Gastrocnemius medialis (tissue), 4 donors: ENCODE data around the gene TMEM132C. TPM values are rescaled to one million over a fixed set of nuclear protein-coding genes. Genes with fewer than 3 reads are reported as not detected.

Source experiments
- ATAC-seq, 2 donors: fragments of 150-250 bp; one replicate each; pipeline ENCODE4 v1.9.1; 2016
- DNase-seq, 2 donors: peaks; one replicate each; pipeline ENCODE4 v3.0.0-alpha.2; 2019
- H3K27ac ChIP-seq, 4 donors: fragments of 200-600 bp; sonication (generic); 1 replicate in 1 of 4; 2 replicates in 3 of 4; pipeline ENCODE4 v1.5.1; 2016 to 2018; ENCODE audit warnings: mild to moderate bottlenecking in 2 of 4, moderate library complexity in 1 of 4
- H3K27me3 ChIP-seq, 3 donors: fragments of 200-600 bp; sonication (generic) in 2 of 3; 1 replicate in 1 of 3; 2 replicates in 2 of 3; pipeline versions ENCODE4 v1.5.1 to v1.6.0; 2016 to 2019; ENCODE audit warnings: mild to moderate bottlenecking in 1 of 3, moderate library complexity in 1 of 3
- H3K36me3 ChIP-seq, 2 donors: fragments of 200-600 bp; sonication (generic) in 1 of 2; one replicate each; pipeline ENCODE4 v1.5.1; 2017 to 2018
- H3K4me1 ChIP-seq, 2 donors: fragments of 200-600 bp; sonication (generic) in 1 of 2; one replicate each; pipeline ENCODE4 v1.5.1; 2016 to 2017; ENCODE audit warnings: mild to moderate bottlenecking in 2 of 2
- H3K4me3 ChIP-seq, 4 donors: fragments of 200-600 bp; sonication (generic) in 3 of 4; 1 replicate in 1 of 4; 2 replicates in 3 of 4; pipeline ENCODE4 v1.5.1; 2016 to 2019; ENCODE audit warnings: mild to moderate bottlenecking in 2 of 4
- H3K9me3 ChIP-seq, 3 donors: fragments of 200-600 bp; sonication (generic) in 2 of 3; 1 replicate in 1 of 3; 2 replicates in 2 of 3; pipeline ENCODE4 v1.5.1; 2016 to 2019
- CTCF ChIP-seq, 5 experiments: fragments of 450-650 bp in 3 of 5; fragments of 200-600 bp in 2 of 5; sonication (generic) in 2 of 5; IDR thresholded peaks in 4 of 5; conservative IDR thresholded peaks in 1 of 5; 1 replicate in 4 of 5; 2 replicates in 1 of 5; pipeline ENCODE4 v1.5.1; 2016 to 2019; ENCODE audit warnings: antibody characterized with exemption in 5 of 5, mild to moderate bottlenecking in 3 of 5, moderate library complexity in 3 of 5
- POLR2A ChIP-seq, 2 donors: fragments of 450-650 bp; IDR thresholded peaks; one replicate each; pipeline ENCODE4 v1.6.1; 2017; ENCODE audit warnings: antibody characterized with exemption in 2 of 2, mild to moderate bottlenecking in 2 of 2, moderate library complexity in 2 of 2
- in situ Hi-C, 4 donors: fragments of 200-750 bp; cut with MboI; loops; one replicate each; pipeline versions ENCODE4 v1.15.0 to v1.8.0; 2017; ENCODE audit warnings: low sequenced_read_pairs in 4 of 4
- intact Hi-C: fragments of 100-400 bp; cut with DNase I; formaldehyde crosslinking; loops from one replicate; pipeline ENCODE4 v1.15.1; 2023; ENCODE audit warnings: low total_unique reads
- total RNA-seq, 4 donors: library from RNA; depleted of rRNA; stranded (reverse); fragments of >200 nt; gene quantifications; one replicate each; pipeline versions ENCODE4 v1.1.0 to v1.2.3, GENCODE V29; 2016

TMEM132C gene
- total RNA-seq, 4 donors from 2014 or later = 0.24 to 0.82 (median 0.68) TPM

- H3K27me3 ChIP-seq = no peaks in the 10 kb centered on the region
- DNase-seq = no peak
- no peak for ATAC-seq
- H3K9me3 ChIP-seq = no peaks in the 10 kb centered on the region
- H3K4me1 ChIP-seq = no peaks in the 10 kb centered on the region
- in situ Hi-C loops = no loop called here
- no peaks in the 10 kb centered on the region for H3K36me3 ChIP-seq
- intact Hi-C loops = no loop called here
- no peak overlapping the region for H3K4me3 ChIP-seq
- no peak overlapping the region for H3K27ac ChIP-seq
- TF ChIP-seq CTCF (IDR thresholded peaks at IDR 0.05 in 4 of 5, conservative IDR thresholded peaks at IDR 0.05 in 1 of 5) (no peak), POLR2A (IDR thresholded peaks at IDR 0.05) (no peak)
Observed at GRCh38 chr12:128707488-128707887, 440.5 kb downstream of the TMEM132C start.

DNA sequence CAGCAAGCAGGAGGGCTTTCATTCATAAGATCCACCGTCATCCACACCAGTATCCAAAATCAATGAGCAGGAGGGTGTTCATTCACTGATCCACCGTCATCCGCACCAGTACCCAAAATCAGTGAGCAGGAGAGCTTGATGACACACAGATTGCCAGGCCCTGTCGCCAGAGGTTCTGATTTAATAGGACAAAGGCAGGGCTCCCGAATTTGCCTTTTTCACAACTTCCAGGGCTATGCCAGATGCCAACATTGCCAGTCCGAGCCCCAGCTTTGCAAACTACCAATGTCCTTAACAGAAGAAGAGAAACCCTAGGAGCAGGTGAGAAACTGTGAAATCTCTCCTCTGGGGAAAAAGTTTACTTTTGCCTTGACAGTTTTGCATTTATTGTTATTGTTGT is 441.8 kb downstream of the TMEM132C start:
- no peak for TF ChIP-seq CTCF (IDR thresholded peaks at IDR 0.05 in 4 of 5, conservative IDR thresholded peaks at IDR 0.05 in 1 of 5)
- TF ChIP-seq POLR2A (IDR thresholded peaks at IDR 0.05) = no peak
- H3K27ac ChIP-seq = no peak overlapping the region
- H3K27me3 ChIP-seq = no peaks in the 10 kb centered on the region
- intact Hi-C loops = no loop called here
- H3K36me3 ChIP-seq = no peaks in the 10 kb centered on the region
- ATAC-seq (no peak), DNase-seq (no peak)
- no peaks in the 10 kb centered on the region for H3K9me3 ChIP-seq
- in situ Hi-C loops = no loop called here
- no peaks in the 10 kb centered on the region for H3K4me1 ChIP-seq
- H3K4me3 ChIP-seq = no peak overlapping the region

DNA sequence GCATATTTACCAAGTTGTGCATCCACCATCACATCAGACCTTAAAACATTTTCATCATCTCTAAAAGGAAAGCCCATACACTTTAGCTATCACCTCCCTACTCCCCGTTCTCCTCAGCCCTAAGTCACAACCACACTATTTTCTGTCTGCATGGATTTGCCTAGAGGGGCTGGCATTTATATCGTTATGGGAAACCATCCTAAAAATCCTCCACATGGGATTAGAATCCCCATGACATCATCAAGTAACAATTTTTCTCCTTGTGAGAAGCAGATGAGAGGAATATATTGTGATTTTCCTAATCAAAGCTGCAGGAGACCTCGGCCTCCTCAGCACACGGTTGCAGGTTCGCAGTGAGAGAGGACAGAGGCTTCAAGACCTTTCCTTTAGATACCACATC is 442.7 kb downstream of the TMEM132C start:
- H3K9me3 ChIP-seq = no peaks in the 10 kb centered on the region
- H3K36me3 ChIP-seq = no peaks in the 10 kb centered on the region
- DNase-seq (no peak), ATAC-seq (no peak)
- in situ Hi-C loops = no loop called here
- no peaks in the 10 kb centered on the region for H3K4me1 ChIP-seq
- no peak overlapping the region for H3K4me3 ChIP-seq
- no peak for TF ChIP-seq POLR2A (IDR thresholded peaks at IDR 0.05)
- no peak for TF ChIP-seq CTCF (IDR thresholded peaks at IDR 0.05 in 4 of 5, conservative IDR thresholded peaks at IDR 0.05 in 1 of 5)
- intact Hi-C loops = no loop called here
- no peaks in the 10 kb centered on the region for H3K27me3 ChIP-seq
- H3K27ac ChIP-seq = no peak overlapping the region

DNA sequence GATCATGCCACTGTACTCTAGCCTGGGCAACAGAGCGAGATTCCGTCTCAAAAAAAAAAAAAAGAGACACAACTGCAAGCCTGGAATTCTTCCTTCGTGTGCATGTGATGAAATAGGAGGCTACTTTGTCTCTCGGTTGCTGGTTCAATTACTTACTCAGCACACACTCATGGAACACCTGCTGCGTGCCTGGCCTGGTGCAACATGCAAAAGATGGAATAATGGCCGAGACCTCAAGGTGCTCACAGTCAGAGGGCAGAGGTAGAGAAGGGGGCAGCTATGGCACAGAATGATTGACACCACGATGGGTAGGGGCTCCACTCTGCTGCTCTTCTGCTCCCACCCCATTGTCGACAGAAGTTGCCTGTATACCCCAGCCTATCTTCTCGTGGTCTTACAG is 444.5 kb downstream of the TMEM132C start:
- no peak for TF ChIP-seq CTCF (IDR thresholded peaks at IDR 0.05 in 4 of 5, conservative IDR thresholded peaks at IDR 0.05 in 1 of 5)
- no peak for TF ChIP-seq POLR2A (IDR thresholded peaks at IDR 0.05)
- DNase-seq (no peak), ATAC-seq (no peak)
- in situ Hi-C loops = no loop called here
- no peak overlapping the region for H3K4me3 ChIP-seq
- no peak overlapping the region for H3K27ac ChIP-seq
- H3K36me3 ChIP-seq = no peaks in the 10 kb centered on the region
- no peaks in the 10 kb centered on the region for H3K9me3 ChIP-seq
- intact Hi-C loops = no loop called here
- H3K27me3 ChIP-seq = no peaks in the 10 kb centered on the region
- H3K4me1 ChIP-seq = no peaks in the 10 kb centered on the region

DNA sequence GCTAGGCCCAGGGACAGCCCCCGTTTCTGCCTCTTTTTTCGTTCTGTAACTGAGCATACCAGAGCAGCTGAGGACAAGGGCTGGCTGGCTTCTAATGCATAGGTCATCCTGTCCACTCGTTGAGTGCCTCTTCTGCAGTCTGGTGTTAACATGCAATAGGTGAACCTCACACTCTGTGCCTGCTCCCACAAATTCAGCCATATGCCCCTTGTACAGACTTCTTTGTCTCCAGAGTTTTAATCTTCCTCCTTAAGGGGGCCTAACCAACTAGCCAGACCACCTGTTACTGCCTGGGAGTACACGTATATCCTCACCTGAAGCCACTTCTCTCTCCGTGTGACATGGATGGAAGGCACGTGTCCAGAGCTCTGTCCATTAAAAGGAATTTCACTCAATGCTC is 445.7 kb downstream of the TMEM132C start:
- Histone ChIP-seq H3K27ac (no peak overlapping the region), H3K27me3 (no peaks in the 10 kb centered on the region), H3K4me1 (no peaks in the 10 kb centered on the region), H3K36me3 (no peaks in the 10 kb centered on the region), H3K9me3 (no peaks in the 10 kb centered on the region), H3K4me3 (no peak overlapping the region)
- TF ChIP-seq POLR2A (IDR thresholded peaks at IDR 0.05) (no peak), CTCF (IDR thresholded peaks at IDR 0.05 in 4 of 5, conservative IDR thresholded peaks at IDR 0.05 in 1 of 5) (no peak)
- in situ Hi-C loops (no loop called here), intact Hi-C loops (no loop called here)
- DNase-seq (no peak), ATAC-seq (no peak)
